ENCODE data around the gene OTULIN. TPM values are rescaled to one million over a fixed set of nuclear protein-coding genes. Genes with fewer than 3 reads are reported as not detected.

Gene OTULIN
- polyA plus RNA-seq, 1 of the 3 experiments (the other 2 are of a cell fraction) = 6.6 TPM

DNA sequence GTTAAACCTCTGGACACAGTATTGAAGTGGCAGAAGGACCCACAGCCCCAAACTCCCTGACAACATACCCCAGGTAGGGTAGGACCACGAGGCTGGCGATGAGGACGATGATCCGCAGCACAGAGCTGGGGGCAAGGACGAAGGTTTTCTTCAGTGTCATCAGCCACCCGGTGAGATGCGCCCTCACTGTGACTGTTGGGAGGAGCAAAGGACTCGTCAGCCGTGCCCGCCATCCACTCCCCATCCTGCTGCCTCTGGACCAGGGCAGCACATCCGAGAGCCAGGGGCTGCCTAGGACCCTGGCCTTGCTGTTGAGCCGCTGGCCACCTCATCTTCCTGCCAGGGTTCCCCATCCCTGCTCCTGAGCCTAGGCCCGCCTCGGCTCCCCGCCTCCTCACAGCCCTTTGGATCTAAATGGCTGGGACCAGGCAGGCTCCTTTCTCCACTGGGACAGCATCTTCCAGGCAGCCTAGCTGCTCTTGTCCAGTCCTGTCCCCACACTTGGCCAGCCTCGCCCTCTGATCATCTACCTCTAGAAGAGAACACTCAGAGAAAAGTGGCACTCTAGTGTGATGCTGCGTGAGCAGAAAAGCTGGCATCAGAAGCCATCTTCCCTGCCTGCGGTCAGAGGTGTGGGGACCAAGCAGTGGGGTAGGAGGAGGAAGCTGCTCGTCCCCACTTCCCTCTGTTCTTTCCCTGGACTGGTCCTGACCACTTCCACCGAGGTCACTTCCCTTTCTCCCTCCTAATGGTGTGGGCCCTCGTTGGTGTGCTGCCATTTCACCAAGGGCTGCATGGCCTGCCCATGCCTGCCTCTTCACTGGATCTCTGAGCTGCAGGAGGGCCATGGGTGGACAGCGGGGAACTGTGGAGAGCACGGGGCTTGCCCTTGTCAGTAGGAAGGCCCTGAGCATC, 49.2 kb downstream of the OTULIN start:
- Histone ChIP-seq H3F3A (replicated peaks; ENCODE audit: insufficient read depth) (no peaks in the 10 kb centered on the region), H3K9me3 (no peaks in the 10 kb centered on the region), H3K27ac (ENCODE audit: low read depth in 2 of 2, low read length in 1 of 2) (peak overlapping the region in 1 of 2 experiments; percentile 34; a peak in 1 of 4 replicates), H3K9me2 (no peaks in the 10 kb centered on the region), H3K27me3 (ENCODE audit: insufficient read depth) (no peaks in the 10 kb centered on the region), H2AFZ (ENCODE audit: low read depth) (no peak overlapping the region), H3K9ac (no peak overlapping the region), H3K79me2 (ENCODE audit: insufficient read depth) (no peaks in the 10 kb centered on the region), H3K4me3 (ENCODE audit: low read depth in 2 of 2, low read length in 1 of 2) (no peak overlapping the region), H3K4me1 (ENCODE audit: control insufficient read depth in 1 of 2, insufficient read depth in 2 of 2, low read depth in 1 of 2, low read length in 1 of 2) (peaks cover 0 to 8% of the 10 kb centered on the region in 2 experiments; a peak in 1 of 4 replicates), H3K4me2 (no peak overlapping the region), H3K36me3 (replicated peaks in 1 of 2; ENCODE audit: control insufficient read depth in 1 of 2, insufficient read depth in 2 of 2, low read length in 1 of 2) (peaks cover 29 to 42% of the 10 kb centered on the region in 2 experiments), H4K20me1 (ENCODE audit: insufficient read depth) (no peaks in the 10 kb centered on the region)
- WGBS (ENCODE audit: low lambda C conversion rate) = 95% methylated on average over 21 of the region's 23 CpGs
- TF ChIP-seq YY1 (IDR thresholded peaks at IDR 0.05; ENCODE audit: low read depth) (no peak), GABPA (IDR thresholded peaks at IDR 0.05; ENCODE audit: low read depth) (no peak), RFX5 (IDR thresholded peaks at IDR 0.05; ENCODE audit: low read length) (no peak), CHD2 (IDR thresholded peaks at IDR 0.05; ENCODE audit: low read length, partially characterized antibody) (no peak), MAX (IDR thresholded peaks at IDR 0.05; ENCODE audit: low read depth) (no peak), PBX3 (IDR thresholded peaks at IDR 0.05) (no peak), SIN3A (IDR thresholded peaks at IDR 0.05; ENCODE audit: borderline replicate concordance, low read depth, low read length) (no peak), RCOR1 (IDR thresholded peaks at IDR 0.05; ENCODE audit: low read length) (no peak), MEF2A (IDR thresholded peaks at IDR 0.05; ENCODE audit: borderline replicate concordance, low read depth) (no peak), TEAD4 (IDR thresholded peaks at IDR 0.05; ENCODE audit: borderline replicate concordance, insufficient read depth) (no peak), NFIC (IDR thresholded peaks at IDR 0.05; ENCODE audit: borderline replicate concordance) (no peak), GATA2 (CRISPR knock-in tag; IDR thresholded peaks at IDR 0.05) (no peak)
- TF ChIP-seq, protein P1, sequence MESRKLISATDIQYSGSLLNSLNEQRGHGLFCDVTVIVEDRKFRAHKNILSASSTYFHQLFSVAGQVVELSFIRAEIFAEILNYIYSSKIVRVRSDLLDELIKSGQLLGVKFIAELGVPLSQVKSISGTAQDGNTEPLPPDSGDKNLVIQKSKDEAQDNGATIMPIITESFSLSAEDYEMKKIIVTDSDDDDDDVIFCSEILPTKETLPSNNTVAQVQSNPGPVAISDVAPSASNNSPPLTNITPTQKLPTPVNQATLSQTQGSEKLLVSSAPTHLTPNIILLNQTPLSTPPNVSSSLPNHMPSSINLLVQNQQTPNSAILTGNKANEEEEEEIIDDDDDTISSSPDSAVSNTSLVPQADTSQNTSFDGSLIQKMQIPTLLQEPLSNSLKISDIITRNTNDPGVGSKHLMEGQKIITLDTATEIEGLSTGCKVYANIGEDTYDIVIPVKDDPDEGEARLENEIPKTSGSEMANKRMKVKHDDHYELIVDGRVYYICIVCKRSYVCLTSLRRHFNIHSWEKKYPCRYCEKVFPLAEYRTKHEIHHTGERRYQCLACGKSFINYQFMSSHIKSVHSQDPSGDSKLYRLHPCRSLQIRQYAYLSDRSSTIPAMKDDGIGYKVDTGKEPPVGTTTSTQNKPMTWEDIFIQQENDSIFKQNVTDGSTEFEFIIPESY (IDR thresholded peaks at IDR 0.05; ENCODE audit: borderline replicate concordance, low read depth) = no peak
- CTCF ChIA-PET = interaction anchor here (0.9 to 3.5 kb wide), 4 partner anchors 8 to 290 kb away, joined by 3 to 14 read pairs (median 3); no protein-coding TSS in a partner anchor
- no peak for DNase-seq
- POLR2A ChIA-PET = no interaction called here

All from SK-N-SH (cell line).